HG02884 (cell line): ENCODE data around the gene SRSF8.
A peak's percentile ranks its signal among the peaks of the same experiment; 100 is the strongest.

Source experiments
- ATAC-seq: cut with Tn5 transposase; IDR thresholded peaks from one replicate; pipeline ENCODE4 v1.9.1; 2021; ENCODE audit warnings: mild to moderate bottlenecking, moderate library complexity; ENCODE audit not compliant: unreplicated experiment

SRSF8 gene

GRCh38 chr11:95067841-95068219, 1.1 kb downstream of the SRSF8 start:
- ATAC-seq, result no peak

- peak; percentile 64 for ATAC-seq
Observed at GRCh38 chr11:95068549-95068948, 1.8 kb downstream of the SRSF8 start.

GRCh38 chr11:95070471-95070870, 3.8 kb downstream of the SRSF8 start:
- no peak for ATAC-seq

- no peak for ATAC-seq
Observed at GRCh38 chr11:95072948-95073347, 6.2 kb downstream of the SRSF8 start.

- ATAC-seq, result no peak
Observed at GRCh38 chr11:95074792-95075563, 8.3 kb downstream of the SRSF8 start.

GRCh38 chr11:95076416-95076815, 9.7 kb downstream of the SRSF8 start:
- ATAC-seq, result no peak

GRCh38 chr11:95076981-95077380, 10.3 kb downstream of the SRSF8 start:
- no peak for ATAC-seq

GRCh38 chr11:95078526-95078925, 11.8 kb downstream of the SRSF8 start:
- no peak for ATAC-seq

GRCh38 chr11:95081010-95081409, 14.3 kb downstream of the SRSF8 start:
- no peak for ATAC-seq

GRCh38 chr11:95081412-95081811, 14.7 kb downstream of the SRSF8 start:
- ATAC-seq, result no peak

GRCh38 chr11:95082576-95083001, 15.9 kb downstream of the SRSF8 start:
- no peak for ATAC-seq

GRCh38 chr11:95084509-95084908, 17.8 kb downstream of the SRSF8 start:
- ATAC-seq, result peak; percentile 52

- ATAC-seq, result no peak
Observed at GRCh38 chr11:95085117-95085816, 18.5 kb downstream of the SRSF8 start.

- ATAC-seq, result no peak
Observed at GRCh38 chr11:95086151-95086550, 19.4 kb downstream of the SRSF8 start.

GRCh38 chr11:95086836-95087570, 20.3 kb downstream of the SRSF8 start:
- ATAC-seq, result no peak

- peak; percentile 45 for ATAC-seq
Observed at GRCh38 chr11:95088946-95089619, 22.4 kb downstream of the SRSF8 start.

- ATAC-seq, result peak; percentile 82
Observed at GRCh38 chr11:95089620-95090542, 23.2 kb downstream of the SRSF8 start, which contains the start of gene ENDOD1. Gene ENDOD1, plus strand, starts transcription at chr11:95089846. Its CDS starts 82 bp downstream, at chr11:95089928.

- no peak for ATAC-seq
Observed at GRCh38 chr11:95091663-95092180, 25.0 kb downstream of the SRSF8 start.

GRCh38 chr11:95092549-95093324, 26.0 kb downstream of the SRSF8 start:
- ATAC-seq, result no peak
